Hematopoietic multipotent progenitor cell (in vitro differentiated cells): ENCODE data around the gene PRR27. TPM values are rescaled to one million over a fixed set of nuclear protein-coding genes. Genes with fewer than 3 reads are reported as not detected.
"Not testable (repeated sequence)": the region's sequence is repeated elsewhere in the genome, so short reads cannot be mapped to it uniquely, and the experiment has no call there.

Experiments
- DNase-seq, 3 donors: peaks; one replicate each; pipeline ENCODE4 v3.0.0-alpha.2; 2011 to 2015; ENCODE audit warnings: low read depth in 2 of 3, low spot score in 2 of 3
- total RNA-seq: library from RNA; depleted of rRNA; stranded (reverse); fragments of >200 nt; gene quantifications from one replicate; pipeline ENCODE4 v1.2.3, GENCODE V29; 2012

PRR27 gene
- total RNA-seq, 1 donor: under 0.01 TPM

- DNase-seq: no peak
Observed at GRCh38 chr4:70196857-70197256, 42.8 kb downstream of the PRR27 start.

- DNase-seq: no peak
Observed at GRCh38 chr4:70197842-70198241, 43.8 kb downstream of the PRR27 start.

GRCh38 chr4:70203601-70204000 lies 49.6 kb downstream of the PRR27 start:
- DNase-seq: no peak

GRCh38 chr4:70212752-70213151 lies 58.7 kb downstream of the PRR27 start:
- DNase-seq: not testable (repeated sequence)

Other genes with a start within 250 kb of the PRR27 start
- gene CSN1S1, start 223.2 kb upstream of the PRR27 start, total RNA-seq: not detected
- not detected for gene CSN2, start 188.5 kb upstream of the PRR27 start, total RNA-seq
- gene STATH, start 158.3 kb upstream of the PRR27 start, total RNA-seq: not detected
- not detected for gene HTN3, start 125.8 kb upstream of the PRR27 start, total RNA-seq
- not detected for gene HTN1, start 103.8 kb upstream of the PRR27 start, total RNA-seq
- not detected for gene ODAM, start 41.5 kb downstream of the PRR27 start, total RNA-seq
- not detected for gene FDCSP, start 71.9 kb downstream of the PRR27 start, total RNA-seq
- not detected for gene CSN3, start 88.4 kb downstream of the PRR27 start, total RNA-seq
- gene CABS1, start 180.7 kb downstream of the PRR27 start, total RNA-seq: not detected
- gene SMR3A, start 206.5 kb downstream of the PRR27 start, total RNA-seq: not detected
- not detected for gene SMR3B, start 228.9 kb downstream of the PRR27 start, total RNA-seq
- not detected for gene OPRPN, start 243.7 kb downstream of the PRR27 start, total RNA-seq